IPS DF 19.7 (cell line): Measurements from ENCODE around the gene TLK1.
"Not testable (repeated sequence)": the region's sequence is repeated elsewhere in the genome, so short reads cannot be mapped to it uniquely, and the experiment has no call there.

ENCODE experiments used
- DNase-seq: peaks from one replicate; pipeline ENCODE4 v3.0.0-alpha.2; 2013; ENCODE audit warnings: low read depth, low spot score

Gene TLK1

GRCh38 chr2:171169839-171170238 lies 9.1 kb upstream of the TLK1 start:
- no peak for DNase-seq

- DNase-seq, result no peak
Observed at GRCh38 chr2:171169333-171169732, 8.6 kb upstream of the TLK1 start.

GRCh38 chr2:171167352-171167997 lies 6.8 kb upstream of the TLK1 start:
- DNase-seq, result no peak

- no peak for DNase-seq
Observed at GRCh38 chr2:171166328-171166983, 5.8 kb upstream of the TLK1 start.

- no peak for DNase-seq
Observed at GRCh38 chr2:171165967-171166327, 5.3 kb upstream of the TLK1 start.

GRCh38 chr2:171163261-171163660 lies 2.6 kb upstream of the TLK1 start:
- no peak for DNase-seq

GRCh38 chr2:171162522-171163197 lies 2.0 kb upstream of the TLK1 start:
- DNase-seq, result not testable (repeated sequence)

- DNase-seq, result no peak
Observed at GRCh38 chr2:171160956-171161740, 455 bp upstream of the TLK1 start.

GRCh38 chr2:171159372-171160118 lies 1.1 kb downstream of the TLK1 start:
- DNase-seq, result no peak

- DNase-seq, result no peak
Observed at GRCh38 chr2:171158790-171159371, 1.8 kb downstream of the TLK1 start.

- no peak for DNase-seq
Observed at GRCh38 chr2:171158036-171158789, 2.5 kb downstream of the TLK1 start.

- no peak for DNase-seq
Observed at GRCh38 chr2:171157109-171157500, 3.6 kb downstream of the TLK1 start.

- no peak for DNase-seq
Observed at GRCh38 chr2:171154348-171154747, 6.3 kb downstream of the TLK1 start.

- no peak for DNase-seq
Observed at GRCh38 chr2:171150694-171151285, 9.9 kb downstream of the TLK1 start.

- DNase-seq, result no peak
Observed at GRCh38 chr2:171149986-171150693, 10.6 kb downstream of the TLK1 start.

- DNase-seq, result no peak
Observed at GRCh38 chr2:171149171-171149938, 11.3 kb downstream of the TLK1 start.

GRCh38 chr2:171147081-171147480 lies 13.6 kb downstream of the TLK1 start:
- DNase-seq, result no peak

- no peak for DNase-seq
Observed at GRCh38 chr2:171146633-171147032, 14.1 kb downstream of the TLK1 start.

GRCh38 chr2:171146071-171146470 lies 14.6 kb downstream of the TLK1 start:
- no peak for DNase-seq
